HepG2 (cell line): ENCODE measurements around the gene TBC1D24. TPM values are rescaled to one million over a fixed set of nuclear protein-coding genes. Genes with fewer than 3 reads are reported as not detected.
A peak's percentile ranks its signal among the peaks of the same experiment; 100 is the strongest.

Experiments used
- ASH2L ChIP-seq: fragments of 300-600, 200-600 bp; sonication (generic); IDR thresholded peaks from 2 replicates; pipeline ENCODE4 v1.7.0; 2017; ENCODE audit warnings: low read depth, mild to moderate bottlenecking, moderate library complexity, mixed read lengths, low read length; ENCODE audit not compliant: insufficient read length
- CEBPB ChIP-seq: IDR thresholded peaks from 2 replicates; pipeline ENCODE4 v1.6.1; 2011; ENCODE audit warnings: low read depth, low read length, improper control_type of control experiment, borderline replicate concordance
- DR1 ChIP-seq: sonication (generic); formaldehyde crosslinking; IDR thresholded peaks from 2 replicates; pipeline ENCODE4 v1.8.0; 2021; ENCODE audit warnings: mild to moderate bottlenecking, missing genetic modification reagents, inconsistent platforms
- FOSL1 ChIP-seq: sonication (generic); formaldehyde crosslinking; IDR thresholded peaks from 2 replicates; pipeline ENCODE4 v1.9.0; 2021; ENCODE audit warnings: missing genetic modification reagents, borderline replicate concordance
- FOXC1 ChIP-seq: sonication (generic); formaldehyde crosslinking; IDR thresholded peaks from 2 replicates; pipeline ENCODE4 v1.8.0; 2022; ENCODE audit warnings: mild to moderate bottlenecking, missing genetic modification reagents, borderline replicate concordance
- HMGXB3 ChIP-seq: sonication (generic); formaldehyde crosslinking; IDR thresholded peaks from 2 replicates; pipeline ENCODE4 v1.4.0; 2020; ENCODE audit warnings: missing genetic modification reagents, borderline replicate concordance
- MED8 ChIP-seq: sonication (generic); formaldehyde crosslinking; IDR thresholded peaks from 2 replicates; pipeline ENCODE4 v1.8.1; 2023; ENCODE audit warnings: mild to moderate bottlenecking, missing genetic modification reagents; ENCODE audit not compliant: insufficient replicate concordance
- MYC ChIP-seq: sonication (generic); formaldehyde crosslinking; IDR thresholded peaks from 2 replicates; pipeline ENCODE4 v1.9.0; 2021; ENCODE audit warnings: missing genetic modification reagents, borderline replicate concordance
- NR2F1 ChIP-seq, 2 experiments: fragments of 450-650 bp in 1 of 2; formaldehyde crosslinking in 1 of 2; IDR thresholded peaks; 2 replicates each; pipeline versions ENCODE4 v1.5.0 to v1.6.1; 2016 to 2020; ENCODE audit warnings: mild to moderate bottlenecking in 1 of 2, missing compliant biosample characterization in 1 of 2, missing genetic modification reagents in 1 of 2, moderate library complexity in 1 of 2
- PRDM4 ChIP-seq: sonication (generic); formaldehyde crosslinking; IDR thresholded peaks from 2 replicates; pipeline ENCODE4 v1.9.0; 2021; ENCODE audit warnings: missing genetic modification reagents, borderline replicate concordance
- SKI ChIP-seq: fragments of 450-650 bp; IDR thresholded peaks from one replicate; pipeline ENCODE4 v1.6.1; 2018; ENCODE audit warnings: mild to moderate bottlenecking; ENCODE audit not compliant: partially characterized antibody
- SMC3 ChIP-seq: IDR thresholded peaks from 2 replicates; pipeline ENCODE4 v1.6.1; 2011; ENCODE audit warnings: low read length, improper control_type of control experiment
- TBP ChIP-seq: sonication (generic); formaldehyde crosslinking; IDR thresholded peaks from 2 replicates; pipeline ENCODE4 v1.5.0; 2020; ENCODE audit warnings: missing genetic modification reagents
- TCF12 ChIP-seq, 2 experiments: fragments of 450-650 bp in 1 of 2; sonication (generic) in 1 of 2; formaldehyde crosslinking in 1 of 2; IDR thresholded peaks; 2 replicates each; pipeline versions ENCODE4 v1.6.1 to v1.8.0; 2017 to 2022; ENCODE audit warnings: antibody characterized with exemption in 1 of 2, mild to moderate bottlenecking in 1 of 2, missing genetic modification reagents in 1 of 2, moderate library complexity in 1 of 2
- ZIK1 ChIP-seq: sonication (generic); formaldehyde crosslinking; IDR thresholded peaks from 2 replicates; pipeline ENCODE4 v1.5.0; 2020; ENCODE audit warnings: mild to moderate bottlenecking, low read depth, missing genetic modification reagents, borderline replicate concordance
- ZNF253 ChIP-seq: sonication (generic); formaldehyde crosslinking; IDR thresholded peaks from 2 replicates; pipeline ENCODE4 v1.8.0; 2022; ENCODE audit warnings: mild to moderate bottlenecking, missing genetic modification reagents, borderline replicate concordance
- ZNF281 ChIP-seq: sonication (generic); formaldehyde crosslinking; IDR thresholded peaks from 2 replicates; pipeline ENCODE4 v1.4.0; 2020; ENCODE audit warnings: missing genetic modification reagents, borderline replicate concordance
- ZNF552 ChIP-seq: sonication (generic); formaldehyde crosslinking; IDR thresholded peaks from 2 replicates; pipeline ENCODE4 v1.9.0; 2022; ENCODE audit warnings: missing genetic modification reagents, mild to moderate bottlenecking, borderline replicate concordance
- ZNF605 ChIP-seq: sonication (generic); formaldehyde crosslinking; IDR thresholded peaks from 2 replicates; pipeline ENCODE4 v1.8.0; 2022; ENCODE audit warnings: mild to moderate bottlenecking, missing genetic modification reagents
- polyA plus RNA-seq, 8 experiments: library from polyadenylated mRNA; depleted of rRNA in 3 of 8; stranded (reverse) in 7 of 8; unstranded in 1 of 8; fragments of >200 nt; fragmentation: Illumina TruSeq in 4 of 8; extraction: Trizol in 4 of 8; gene quantifications; 2 replicates each; pipeline versions ENCODE4 v1.2.1 to v1.2.3, GENCODE V29; 2011 to 2016; ENCODE audit warnings: low read depth in 4 of 8, missing spikeins in 1 of 8, mixed read lengths in 1 of 8; ENCODE audit not compliant: insufficient read depth in 1 of 8
- total RNA-seq, 5 experiments: library from RNA; depleted of rRNA; stranded (reverse); fragments of >200 nt; fragmentation: Illumina TruSeq; extraction: Trizol; gene quantifications; 2 replicates each; pipeline ENCODE4 v1.2.3, GENCODE V29; 2016; ENCODE audit warnings: low read depth in 1 of 5

The TBC1D24 gene
- total and polyA plus RNA-seq, 2 of the 13 experiments (the other 11 are each of a cell fraction or from before 2014, with no cell fraction given), result 7.7 to 13.7 TPM

GRCh38 chr16:2484898-2485508, 10.1 kb downstream of the TBC1D24 start (continued):
- TF ChIP-seq HMGXB3 (no peak), ZNF605 (CRISPR knock-in tag) (peak; percentile 23; the same call in 1 of the 2 replicates), ASH2L (peak; percentile 69), ZNF281 (peak; percentile 96), TBP (CRISPR knock-in tag) (no peak), SKI (peak; percentile 93), SMC3 (peak; percentile 27), FOXC1 (CRISPR knock-in tag) (peak; percentile 37; the same call in 1 of the 2 replicates), MED8 (CRISPR knock-in tag) (peak; percentile 32), ZNF253 (CRISPR knock-in tag) (no peak), ZIK1 (CRISPR knock-in tag) (peak; percentile 51; the same call in 1 of the 2 replicates), NR2F1 (CRISPR knock-in tag; IDR thresholded peaks at IDR 0.05) (peak; percentile 94 to 95), FOSL1 (CRISPR knock-in tag) (no peak), DR1 (CRISPR knock-in tag) (peak; percentile 55; the same call in 1 of the 2 replicates), MYC (CRISPR knock-in tag) (peak; percentile 35; the same call in 1 of the 2 replicates), PRDM4 (no peak), TCF12 (IDR thresholded peaks at IDR 0.05) (no peak), TCF12 (CRISPR knock-in tag; IDR thresholded peaks at IDR 0.05) (peak; percentile 58; the same call in 1 of the 2 replicates), CEBPB (peak; percentile 95), ZNF552 (CRISPR knock-in tag) (no peak)
